Activated CD8-positive, alpha-beta memory T cell treated with anti-CD3 and anti-CD28 coated beads for 36 hours (primary cell): Measurements from ENCODE around the gene MEG3. TPM values are rescaled to one million over a fixed set of nuclear protein-coding genes. Genes with fewer than 3 reads are reported as not detected.

Experiments used
- CTCF ChIA-PET: fragments of 350-600 bp; sonication (Branson Sonifier 250); formaldehyde crosslinking; loops from one replicate; lab custom pipeline; 2021; ENCODE audit warnings: antibody characterized with exemption; lab: Charles Lee
- POLR2A ChIA-PET: fragments of 350-600 bp; sonication (Branson Sonifier 250); formaldehyde crosslinking; loops from one replicate; lab custom pipeline; 2021; ENCODE audit warnings: antibody characterized with exemption; lab: Charles Lee
- total RNA-seq, 2 experiments: library from RNA; stranded (reverse); gene quantifications; one replicate each; pipeline ENCODE4 v1.2.3, GENCODE V29; 2021

Gene MEG3
- total RNA-seq, 2 experiments from 2014 or later = not detected

DNA sequence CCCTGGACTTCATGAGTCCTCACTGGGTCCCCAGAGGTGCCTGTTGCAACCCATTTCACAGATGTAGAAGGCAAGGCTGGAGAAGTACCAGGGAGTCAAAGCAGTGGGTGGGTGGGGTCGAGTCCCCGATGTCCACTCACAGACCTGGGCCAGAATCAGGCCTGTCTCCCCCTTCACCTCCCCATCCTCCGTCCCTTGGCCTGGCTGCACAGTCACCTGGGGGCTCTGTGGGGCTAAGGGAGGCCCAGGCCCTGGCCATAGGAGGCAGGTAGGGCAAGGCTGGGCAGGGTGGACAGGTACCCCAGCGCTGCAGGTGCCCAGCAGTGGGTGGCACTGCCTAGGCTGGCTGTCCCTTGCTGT lies 48.1 kb downstream of the MEG3 start:
- POLR2A ChIA-PET = no interaction called here
- CTCF ChIA-PET = no interaction called here

- ChIA-PET POLR2A (no interaction called here), CTCF (no interaction called here)
These were observed 48.6 kb downstream of the MEG3 start for GRCh38 chr14:100874411-100875091.

DNA sequence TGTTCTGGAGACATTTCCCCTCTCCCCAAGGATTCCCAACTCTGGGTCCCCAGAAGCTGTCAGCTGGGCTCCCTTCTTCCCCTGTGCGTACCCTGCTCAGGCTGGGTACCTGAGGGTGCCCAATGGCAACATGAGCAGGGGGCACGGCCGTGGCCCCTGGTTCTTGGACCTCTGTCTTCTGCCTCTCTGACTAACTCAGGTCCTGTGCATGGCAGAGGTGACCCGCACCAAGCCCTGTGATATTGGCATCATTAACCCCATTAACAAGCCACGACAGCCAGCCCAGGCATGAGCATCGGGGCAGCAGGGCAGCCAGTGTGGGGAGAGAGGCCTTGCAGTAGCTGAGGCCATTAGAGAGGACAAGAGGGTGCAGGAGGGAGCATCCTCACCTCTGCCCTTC lies 49.2 kb downstream of the MEG3 start:
- ChIA-PET CTCF (no interaction called here), POLR2A (no interaction called here)

DNA sequence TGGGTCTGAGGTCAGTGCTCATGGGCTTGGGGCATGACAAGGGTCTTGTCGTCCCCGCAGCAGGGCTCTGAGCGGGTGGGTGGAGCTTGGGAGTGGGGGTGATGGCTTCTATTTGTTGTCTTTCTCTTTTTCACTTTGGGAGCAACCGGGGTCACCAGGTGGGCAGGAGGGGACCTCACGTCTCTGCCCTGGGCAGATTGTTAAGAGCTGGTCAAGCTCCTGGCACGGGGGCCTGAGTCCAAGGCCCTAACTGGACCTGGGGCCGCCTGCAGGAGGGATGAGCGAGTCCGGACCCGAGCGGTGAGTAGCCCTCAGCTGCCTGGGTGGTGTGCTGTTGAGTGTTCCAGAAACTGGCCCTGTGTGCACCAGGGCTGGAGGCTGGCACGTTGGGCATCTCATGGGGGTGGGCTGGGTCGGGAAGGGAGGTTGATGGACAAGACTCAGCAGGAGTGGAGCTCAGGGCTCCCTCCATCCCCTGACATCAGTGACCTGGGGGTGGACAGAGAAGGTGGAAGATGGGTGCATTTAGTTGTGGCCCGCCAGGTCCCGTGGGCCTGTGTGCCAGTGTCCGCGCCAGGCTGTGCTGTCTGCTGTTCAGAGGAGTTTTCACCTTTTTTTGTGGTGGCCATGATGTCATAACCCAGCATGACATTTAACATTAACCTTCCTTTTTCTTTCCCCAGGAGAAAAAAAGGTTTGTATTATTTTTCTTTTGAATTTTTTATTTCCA lies 50.1 kb downstream of the MEG3 start:
- ChIA-PET CTCF (no interaction called here), POLR2A (interaction anchor here (0.6 kb wide), 1 partner anchor 29 kb away, joined by 15 read pairs; no protein-coding TSS in a partner anchor)

DNA sequence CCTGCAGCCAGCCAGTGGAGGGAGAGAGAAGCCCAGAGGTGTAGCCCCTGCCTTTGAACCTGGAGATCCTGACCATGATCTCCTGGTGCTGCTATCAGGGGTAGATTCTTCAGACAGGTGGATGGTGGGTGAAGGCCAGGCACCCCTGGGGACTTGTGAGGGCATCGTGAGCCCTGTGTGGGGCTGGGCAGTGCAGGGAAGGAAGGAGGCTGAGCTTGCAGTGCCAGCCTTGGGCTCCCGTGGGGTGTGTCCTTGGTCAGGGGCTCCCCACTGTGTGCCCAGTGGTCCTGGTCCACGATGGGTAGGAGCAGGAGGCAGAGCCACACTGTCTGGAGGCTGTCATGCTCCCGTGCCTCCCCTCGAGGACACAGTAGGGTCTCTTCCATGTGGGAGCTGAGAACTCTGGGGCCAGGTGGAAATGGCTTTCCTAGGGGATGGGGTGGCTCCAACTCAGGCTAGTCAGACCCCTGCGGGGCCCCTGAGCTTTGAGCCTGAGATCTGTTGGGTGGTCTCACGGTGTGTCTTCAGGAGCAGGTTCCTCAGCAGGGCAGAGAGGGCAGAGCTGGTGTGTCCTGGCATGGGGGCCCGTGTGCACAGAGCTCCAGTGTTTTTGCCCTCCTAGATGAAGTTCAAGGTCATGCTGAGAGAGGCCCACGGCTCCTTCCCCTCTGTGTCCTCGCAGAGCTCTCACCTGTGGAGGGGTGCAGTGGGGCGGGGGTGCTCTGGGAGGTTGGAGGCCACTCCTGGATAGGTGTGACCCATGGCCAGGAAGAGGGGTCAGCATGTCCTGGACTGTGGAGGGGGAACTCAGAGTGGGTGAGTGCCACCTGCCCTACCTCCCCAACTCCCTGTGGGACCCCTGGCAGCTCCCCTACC lies 52.6 kb downstream of the MEG3 start:
- ChIA-PET CTCF (no interaction called here), POLR2A (no interaction called here)

DNA sequence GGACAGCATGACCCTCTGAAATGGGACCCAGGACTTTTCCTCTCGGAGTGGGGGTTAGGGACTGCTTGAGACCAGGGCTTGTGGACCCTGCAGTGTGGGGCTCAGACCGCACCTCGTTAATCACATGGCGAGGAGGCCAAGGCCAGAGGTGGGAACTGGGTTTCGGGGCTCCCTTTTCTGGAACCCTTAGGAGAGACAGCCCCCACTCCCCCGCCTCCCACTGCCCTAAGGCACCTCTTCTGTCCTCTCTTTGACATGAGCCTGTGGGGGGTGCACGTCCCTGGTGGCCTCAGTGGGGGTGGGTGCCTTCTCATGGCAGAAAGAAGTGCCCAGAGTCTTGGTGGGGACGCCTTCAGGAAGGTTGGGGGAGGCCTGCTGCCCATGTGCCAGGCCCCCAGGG lies 53.3 kb downstream of the MEG3 start:
- ChIA-PET CTCF (no interaction called here), POLR2A (no interaction called here)

DNA sequence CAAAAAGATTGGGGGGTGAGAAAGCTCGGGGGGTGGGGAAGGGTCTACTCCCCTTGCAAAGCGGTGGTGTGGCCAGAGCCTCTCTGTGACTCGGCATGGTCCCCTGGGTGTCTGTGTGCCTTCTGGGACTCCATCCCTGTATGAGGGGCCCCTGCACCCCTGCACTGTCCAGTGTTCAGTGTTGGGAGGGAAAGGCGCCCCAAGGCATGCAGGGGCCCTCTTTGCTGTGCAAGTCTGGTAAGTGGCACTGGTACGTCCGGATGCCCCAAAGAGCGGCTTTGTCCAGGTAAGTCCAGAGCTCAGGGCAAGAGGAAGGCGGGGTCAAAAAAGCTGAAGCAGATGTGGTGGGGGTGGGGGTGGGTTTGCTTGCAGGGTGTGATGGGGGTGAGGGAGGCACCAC lies 53.9 kb downstream of the MEG3 start:
- POLR2A ChIA-PET = no interaction called here
- CTCF ChIA-PET = no interaction called here

DNA sequence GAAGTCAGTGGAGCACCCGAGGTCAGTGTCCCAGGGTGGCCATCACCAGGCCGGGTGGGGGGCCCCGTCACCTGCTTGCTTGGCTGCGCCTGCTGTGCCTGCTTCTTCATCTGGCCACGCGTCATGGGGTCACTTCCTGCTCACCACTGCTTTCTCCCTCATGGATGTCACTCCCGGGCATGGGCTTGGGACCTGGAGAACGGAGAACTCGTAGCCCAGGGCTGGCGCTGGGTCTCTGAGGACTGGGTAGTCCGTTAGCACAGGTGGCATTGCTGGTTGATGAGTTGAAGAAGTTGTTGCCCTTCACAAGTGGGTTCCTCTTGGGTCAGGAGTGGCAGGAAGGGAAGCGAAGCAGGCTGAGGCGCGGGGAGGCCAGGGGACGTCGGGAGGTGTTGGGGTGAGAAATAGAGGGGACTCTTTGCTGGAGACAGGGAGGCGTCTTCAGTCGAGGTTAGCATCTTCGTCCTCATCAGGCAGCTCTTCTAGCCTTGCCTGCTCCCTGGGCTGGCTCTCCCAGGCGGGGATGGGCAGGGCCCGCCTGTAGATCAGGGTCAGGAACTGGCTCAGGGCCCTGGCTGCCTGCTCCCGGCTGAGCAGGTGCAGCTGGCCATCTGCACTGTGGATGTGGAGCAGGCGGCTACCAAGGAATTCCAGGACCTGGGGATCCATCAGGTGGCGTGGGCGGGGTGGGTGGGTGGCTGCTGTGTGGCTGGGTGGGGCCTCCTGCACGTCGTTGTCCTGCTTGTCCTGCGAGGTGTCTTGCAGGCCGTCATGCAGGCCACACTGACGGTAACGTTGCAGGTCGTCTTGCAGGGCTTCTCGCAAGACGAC lies 54.6 kb downstream of the MEG3 start:
- POLR2A ChIA-PET = no interaction called here
- CTCF ChIA-PET = no interaction called here

- ChIA-PET CTCF (no interaction called here), POLR2A (no interaction called here)
These were observed 55.5 kb downstream of the MEG3 start for GRCh38 chr14:100881211-100882025.

GRCh38 chr14:100882026-100882967 lies 56.4 kb downstream of the MEG3 start:
- POLR2A ChIA-PET = no interaction called here
- CTCF ChIA-PET = no interaction called here

GRCh38 chr14:100882991-100883788 lies 57.3 kb downstream of the MEG3 start:
- CTCF ChIA-PET = interaction anchor here (0.6 kb wide), 1 partner anchor 309 kb away, joined by 4 read pairs; no protein-coding TSS in a partner anchor

DNA sequence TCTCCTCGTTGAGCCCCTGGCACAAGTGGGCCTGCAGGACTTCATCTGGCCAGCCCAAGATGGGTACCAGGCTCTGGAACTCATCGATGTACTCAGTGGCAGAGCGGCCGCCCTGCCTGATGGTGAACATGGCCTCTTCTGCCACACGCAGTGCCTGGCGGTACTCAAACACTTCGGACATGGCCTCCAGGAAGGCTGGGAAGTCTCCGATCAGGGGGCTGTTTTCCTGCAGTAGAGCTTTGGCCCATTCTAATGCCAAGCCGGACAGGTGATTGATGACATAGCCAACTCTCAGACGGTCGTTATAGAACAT lies 57.8 kb downstream of the MEG3 start:
- POLR2A ChIA-PET = no interaction called here
- CTCF ChIA-PET = interaction anchor here (0.6 kb wide), 1 partner anchor 309 kb away, joined by 4 read pairs; no protein-coding TSS in a partner anchor

More at GRCh38 chr14:100882991-100883788, 57.3 kb downstream of the MEG3 start:
- POLR2A ChIA-PET = no interaction called here

GRCh38 chr14:100884456-100884855 lies 58.5 kb downstream of the MEG3 start:
- ChIA-PET POLR2A (no interaction called here), CTCF (no interaction called here)

DNA sequence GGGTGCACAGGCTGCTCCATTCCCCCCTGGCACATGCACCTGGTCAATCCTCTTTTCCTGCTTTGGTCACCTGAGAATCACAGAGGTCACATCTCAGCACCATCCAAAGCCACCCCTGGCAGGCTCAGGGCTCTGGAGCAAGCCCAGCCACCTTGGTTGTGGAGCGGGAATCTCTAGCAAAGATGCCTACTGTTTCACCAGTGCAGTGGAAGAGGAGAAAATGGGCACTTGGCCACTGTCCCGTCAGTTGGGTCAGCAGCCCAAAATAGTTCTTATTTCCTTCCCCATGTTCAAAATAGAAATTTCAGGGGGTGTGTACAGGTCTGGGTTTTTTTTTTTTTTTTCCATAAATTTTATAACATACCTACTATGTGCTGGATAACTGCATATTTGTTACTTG lies 59.3 kb downstream of the MEG3 start:
- ChIA-PET POLR2A (no interaction called here), CTCF (no interaction called here)

- CTCF ChIA-PET = no interaction called here
- POLR2A ChIA-PET = no interaction called here
These were observed 59.7 kb downstream of the MEG3 start for GRCh38 chr14:100885617-100886016.

DNA sequence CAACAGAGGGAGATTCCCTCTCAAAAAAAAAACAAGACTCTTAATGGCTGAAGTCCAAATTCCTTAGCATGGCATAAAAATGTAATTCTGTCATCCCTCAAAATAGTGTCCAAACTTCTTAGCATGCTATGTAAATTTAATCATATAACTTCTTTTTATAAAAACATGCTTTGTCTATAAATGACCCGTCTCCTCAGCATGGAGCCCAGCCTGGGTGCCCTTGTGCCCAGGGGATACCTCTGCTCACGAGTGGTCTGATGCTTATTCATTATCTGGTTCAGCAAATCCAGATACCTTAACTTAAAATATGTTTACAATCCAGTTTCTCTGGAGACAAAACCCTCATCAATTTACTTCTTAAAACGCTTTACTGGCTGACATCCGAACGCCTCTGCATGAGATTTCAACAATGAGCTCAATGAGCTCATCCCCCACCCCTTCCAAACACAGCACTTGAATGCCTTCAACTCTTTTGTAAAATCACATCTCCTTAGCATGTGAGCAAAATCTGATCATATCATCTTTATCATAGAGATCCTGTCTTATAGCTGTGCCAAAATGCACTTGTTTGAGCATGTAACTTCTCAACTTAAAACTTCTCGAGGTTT lies 61.9 kb downstream of the MEG3 start:
- POLR2A ChIA-PET = no interaction called here
- CTCF ChIA-PET = no interaction called here
